OCI-LY7 (cell line): ENCODE results near the gene SMPD3.

Source experiments
- EZH2phosphoT487 ChIP-seq: fragments of 200-600 bp; sonication (generic); IDR thresholded peaks from 2 replicates; pipeline ENCODE4 v1.6.1; 2018; ENCODE audit warnings: low read depth, borderline replicate concordance, mild to moderate bottlenecking, mixed run types, antibody characterized with exemption, low read length, moderate library complexity, mixed read lengths
- TF ChIP-seq, protein P1 (sequence below): fragments of 200-600 bp; sonication (generic); conservative IDR thresholded peaks from 2 replicates; pipeline ENCODE4 v1.5.1; 2014; ENCODE audit warnings: mild to moderate bottlenecking, antibody characterized with exemption, low read length, moderate library complexity, mixed read lengths

GRCh38 chr16:68374961-68375660 is 73.2 kb downstream of the SMPD3 start:
- TF ChIP-seq, protein P1, sequence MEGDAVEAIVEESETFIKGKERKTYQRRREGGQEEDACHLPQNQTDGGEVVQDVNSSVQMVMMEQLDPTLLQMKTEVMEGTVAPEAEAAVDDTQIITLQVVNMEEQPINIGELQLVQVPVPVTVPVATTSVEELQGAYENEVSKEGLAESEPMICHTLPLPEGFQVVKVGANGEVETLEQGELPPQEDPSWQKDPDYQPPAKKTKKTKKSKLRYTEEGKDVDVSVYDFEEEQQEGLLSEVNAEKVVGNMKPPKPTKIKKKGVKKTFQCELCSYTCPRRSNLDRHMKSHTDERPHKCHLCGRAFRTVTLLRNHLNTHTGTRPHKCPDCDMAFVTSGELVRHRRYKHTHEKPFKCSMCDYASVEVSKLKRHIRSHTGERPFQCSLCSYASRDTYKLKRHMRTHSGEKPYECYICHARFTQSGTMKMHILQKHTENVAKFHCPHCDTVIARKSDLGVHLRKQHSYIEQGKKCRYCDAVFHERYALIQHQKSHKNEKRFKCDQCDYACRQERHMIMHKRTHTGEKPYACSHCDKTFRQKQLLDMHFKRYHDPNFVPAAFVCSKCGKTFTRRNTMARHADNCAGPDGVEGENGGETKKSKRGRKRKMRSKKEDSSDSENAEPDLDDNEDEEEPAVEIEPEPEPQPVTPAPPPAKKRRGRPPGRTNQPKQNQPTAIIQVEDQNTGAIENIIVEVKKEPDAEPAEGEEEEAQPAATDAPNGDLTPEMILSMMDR: no peak
- no peak for TF ChIP-seq EZH2phosphoT487
